Esophagus squamous epithelium (tissue), 5 donors: ENCODE data around the gene CDKL4. TPM values are rescaled to one million over a fixed set of nuclear protein-coding genes. Genes with fewer than 3 reads are reported as not detected.

Experiments
- DNase-seq: peaks from one replicate; lab custom pipeline; 2025; lab: John Stamatoyannopoulos, UW
- H3K27ac ChIP-seq, 4 donors: fragments of 200-600 bp; sonication (generic); one replicate each; pipeline ENCODE4 v1.5.1; 2016 to 2019; ENCODE audit warnings: mild to moderate bottlenecking in 1 of 4
- H3K27me3 ChIP-seq, 4 donors: fragments of 200-600 bp; sonication (generic); 1 replicate in 3 of 4; 2 replicates in 1 of 4; pipeline versions ENCODE4 v1.5.1 to v1.6.0; 2017 to 2021; ENCODE audit warnings: antibody characterized with exemption in 1 of 4
- H3K36me3 ChIP-seq, 3 donors: fragments of 200-600 bp; sonication (generic); one replicate each; pipeline ENCODE4 v1.5.1; 2016 to 2019
- H3K4me1 ChIP-seq, 3 donors: fragments of 200-600 bp; sonication (generic); one replicate each; pipeline ENCODE4 v1.5.1; 2017 to 2019
- H3K4me3 ChIP-seq, 4 donors: fragments of 200-600 bp; sonication (generic); 1 replicate in 3 of 4; 2 replicates in 1 of 4; pipeline ENCODE4 v1.5.1; 2016 to 2019; ENCODE audit warnings: mild to moderate bottlenecking in 2 of 4, moderate library complexity in 1 of 4
- H3K9me3 ChIP-seq, 3 donors: fragments of 200-600 bp; sonication (generic); one replicate each; pipeline ENCODE4 v1.5.1; 2016 to 2019
- CTCF ChIP-seq, 6 experiments: fragments of 450-650 bp in 4 of 6; fragments of 200-600 bp in 2 of 6; sonication (generic) in 2 of 6; IDR thresholded peaks; one replicate each; pipeline ENCODE4 v1.5.1; 2016 to 2019; ENCODE audit warnings: antibody characterized with exemption in 6 of 6, mild to moderate bottlenecking in 4 of 6, moderate library complexity in 4 of 6
- POLR2A ChIP-seq, 4 donors: fragments of 450-650 bp; IDR thresholded peaks; one replicate each; pipeline ENCODE4 v1.6.1; 2017; ENCODE audit warnings: antibody characterized with exemption in 4 of 4, mild to moderate bottlenecking in 4 of 4, moderate library complexity in 3 of 4
- WGBS, 2 donors: methylation state at CpG; one replicate each; pipeline ENCODE4 v1.1.5; 2018; 5-methylcytosine and 5-hydroxymethylcytosine counted together
- intact Hi-C: fragments of 100-400 bp; cut with DNase I; formaldehyde crosslinking; loops from one replicate; pipeline ENCODE4 v1.15.0; 2022
- total RNA-seq, 4 donors: library from RNA; depleted of rRNA; stranded (reverse); fragments of >200 nt; gene quantifications; one replicate each; pipeline ENCODE4 v1.1.0, GENCODE V29; 2016
- donor health status: DM: yes; HTN: yes; CAD: no.

CDKL4 gene
- total RNA-seq, 4 donors from 2014 or later: 0.38 TPM; not detected in 3

- TF ChIP-seq CTCF (IDR thresholded peaks at IDR 0.05): no peak
- DNase-seq: no peak
- intact Hi-C loops: no loop called here
- Histone ChIP-seq H3K27ac (no peak overlapping the region), H3K36me3 (peaks cover 0 to 80% (median 5%) of the 10 kb centered on the region in 3 donors), H3K4me1 (no peaks in the 10 kb centered on the region), H3K4me3 (no peak overlapping the region), H3K27me3 (no peaks in the 10 kb centered on the region), H3K9me3 (no peaks in the 10 kb centered on the region)
- 72 to 76% methylated on average over 1 of the region's 1 CpG for WGBS, 2 donors
Observed at GRCh38 chr2:39264733-39265132, 21.0 kb upstream of the CDKL4 start.

- H3K27me3 ChIP-seq: no peaks in the 10 kb centered on the region
- intact Hi-C loops: no loop called here
- TF ChIP-seq POLR2A (IDR thresholded peaks at IDR 0.05) (no peak), CTCF (IDR thresholded peaks at IDR 0.05) (no peak)
- DNase-seq: no peak
- peaks cover 4 to 97% (median 5%) of the 10 kb centered on the region in 3 donors for H3K36me3 ChIP-seq
- no peaks in the 10 kb centered on the region for H3K9me3 ChIP-seq
- no peak overlapping the region for H3K4me3 ChIP-seq
- no peaks in the 10 kb centered on the region for H3K4me1 ChIP-seq
- H3K27ac ChIP-seq: no peak overlapping the region
- WGBS, 2 donors: 92 to 94% methylated on average over 4 of the region's 4 CpGs
Observed at GRCh38 chr2:39260087-39260486, 16.3 kb upstream of the CDKL4 start.

GRCh38 chr2:39256040-39256439 lies 12.3 kb upstream of the CDKL4 start:
- Histone ChIP-seq H3K27me3 (no peaks in the 10 kb centered on the region), H3K36me3 (peaks cover 4 to 99% (median 8%) of the 10 kb centered on the region in 3 donors), H3K27ac (no peak overlapping the region), H3K4me1 (no peaks in the 10 kb centered on the region), H3K9me3 (no peaks in the 10 kb centered on the region), H3K4me3 (no peak overlapping the region)
- TF ChIP-seq POLR2A (IDR thresholded peaks at IDR 0.05): no peak
- no peak for TF ChIP-seq CTCF (IDR thresholded peaks at IDR 0.05)
- no peak for DNase-seq
- intact Hi-C loops: no loop called here

GRCh38 chr2:39252888-39253518 lies 9.2 kb upstream of the CDKL4 start:
- intact Hi-C loops: no loop called here
- Histone ChIP-seq H3K4me1 (no peaks in the 10 kb centered on the region), H3K27me3 (no peaks in the 10 kb centered on the region), H3K27ac (no peak overlapping the region), H3K9me3 (no peaks in the 10 kb centered on the region), H3K4me3 (no peak overlapping the region), H3K36me3 (peaks cover 3 to 93% (median 4%) of the 10 kb centered on the region in 3 donors)
- no peak for TF ChIP-seq POLR2A (IDR thresholded peaks at IDR 0.05)
- TF ChIP-seq CTCF (IDR thresholded peaks at IDR 0.05): no peak
- DNase-seq: no peak
- WGBS, 2 donors: 88 to 89% methylated on average over 15 to 17 of the region's 18 CpGs

GRCh38 chr2:39247512-39248043 lies 3.8 kb upstream of the CDKL4 start:
- intact Hi-C loops: no loop called here
- Histone ChIP-seq H3K27me3 (no peaks in the 10 kb centered on the region), H3K36me3 (peaks cover 0 to 43% (median 0%) of the 10 kb centered on the region in 3 donors), H3K4me1 (no peaks in the 10 kb centered on the region), H3K9me3 (no peaks in the 10 kb centered on the region), H3K27ac (no peak overlapping the region), H3K4me3 (no peak overlapping the region)
- TF ChIP-seq CTCF (IDR thresholded peaks at IDR 0.05) (no peak), POLR2A (IDR thresholded peaks at IDR 0.05) (no peak)
- 77 to 79% methylated on average over 6 of the region's 6 CpGs for WGBS, 2 donors
- no peak for DNase-seq
